ENCODE measurements around the gene COL4A3.

DNA sequence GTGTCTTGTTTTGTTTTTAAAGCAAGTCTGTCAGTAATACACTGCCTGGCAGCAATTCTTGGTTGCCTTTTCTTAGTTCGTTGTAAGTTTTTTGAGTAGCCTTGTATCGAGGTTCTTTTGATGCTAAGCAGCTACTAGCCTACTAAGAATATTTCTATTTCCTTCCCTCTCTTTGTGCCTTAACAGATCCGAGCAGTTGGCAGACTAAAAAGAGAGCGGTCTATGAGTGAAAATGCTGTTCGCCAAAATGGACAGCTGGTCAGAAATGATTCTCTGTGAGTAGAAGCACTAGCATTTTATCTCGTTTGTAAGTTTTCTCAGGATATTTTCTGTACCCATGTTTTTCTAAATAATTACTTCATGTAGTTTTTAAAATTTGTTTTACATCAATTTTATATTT, 175.7 kb downstream of the COL4A3 start:
- TF ChIP-seq EP300 (IDR thresholded peaks at IDR 0.05; ENCODE audit: borderline replicate concordance): no peak
- no peak for TF ChIP-seq YY1 (IDR thresholded peaks at IDR 0.05; ENCODE audit: low read depth)
